ENCODE measurements around the gene USH2A.

USH2A gene

GRCh38 chr1:215807911-215808436 lies 615.3 kb downstream of the USH2A start:
- no peak overlapping the region for H3K4me3 Mint-ChIP-seq
- no peaks in the 10 kb centered on the region for H3K27me3 Mint-ChIP-seq
- no peaks in the 10 kb centered on the region for H3K36me3 Mint-ChIP-seq (ENCODE audit: low read depth)
- no peak overlapping the region for H3K27ac Mint-ChIP-seq
- H3K9me3 Mint-ChIP-seq = peaks cover 30% of the 10 kb centered on the region
- H3K4me1 Mint-ChIP-seq (ENCODE audit: low read depth) = no peaks in the 10 kb centered on the region
- intact Hi-C loops (cut with micrococcal nuclease) = no loop called here

GRCh38 chr1:215807218-215807617 lies 616.0 kb downstream of the USH2A start:
- H3K9me3 Mint-ChIP-seq = peaks cover 28% of the 10 kb centered on the region
- H3K27ac Mint-ChIP-seq = no peak overlapping the region
- no peaks in the 10 kb centered on the region for H3K36me3 Mint-ChIP-seq (ENCODE audit: low read depth)
- no peak overlapping the region for H3K4me3 Mint-ChIP-seq
- intact Hi-C loops (cut with micrococcal nuclease) = no loop called here
- no peaks in the 10 kb centered on the region for H3K4me1 Mint-ChIP-seq (ENCODE audit: low read depth)
- H3K27me3 Mint-ChIP-seq = no peaks in the 10 kb centered on the region

- Mint-ChIP-seq H3K9me3 (peaks cover 22% of the 10 kb centered on the region), H3K27me3 (no peaks in the 10 kb centered on the region), H3K27ac (no peak overlapping the region), H3K36me3 (ENCODE audit: low read depth) (no peaks in the 10 kb centered on the region), H3K4me3 (no peak overlapping the region), H3K4me1 (ENCODE audit: low read depth) (no peaks in the 10 kb centered on the region)
- intact Hi-C loops (cut with micrococcal nuclease) = no loop called here
These were observed 625.4 kb downstream of the USH2A start for GRCh38 chr1:215797859-215798258.

- no peaks in the 10 kb centered on the region for H3K36me3 Mint-ChIP-seq (ENCODE audit: low read depth)
- H3K4me3 Mint-ChIP-seq = no peak overlapping the region
- intact Hi-C loops (cut with micrococcal nuclease) = no loop called here
- H3K9me3 Mint-ChIP-seq = peaks cover 7% of the 10 kb centered on the region
- no peak overlapping the region for H3K27ac Mint-ChIP-seq
- H3K4me1 Mint-ChIP-seq (ENCODE audit: low read depth) = no peaks in the 10 kb centered on the region
- H3K27me3 Mint-ChIP-seq = no peaks in the 10 kb centered on the region
These were observed 629.1 kb downstream of the USH2A start for GRCh38 chr1:215794156-215794555.

DNA sequence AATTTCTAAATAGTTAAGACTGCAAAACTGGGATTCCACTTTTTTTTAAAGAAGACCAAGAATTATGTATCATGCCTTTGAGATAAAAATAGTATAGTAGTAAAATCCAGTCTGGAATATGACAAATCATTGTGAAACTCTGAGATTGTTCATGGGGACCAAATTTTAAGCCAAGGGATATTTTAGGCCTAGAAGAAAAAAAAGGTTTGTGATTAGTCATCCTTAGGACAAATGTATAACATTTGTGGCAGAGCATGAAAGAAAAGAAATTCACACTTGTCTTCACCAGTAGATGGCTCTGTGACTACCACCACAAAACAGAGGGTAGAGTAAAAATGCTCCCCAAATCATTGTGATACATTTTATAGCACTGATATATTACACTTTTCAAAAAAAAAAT lies 630.1 kb downstream of the USH2A start:
- H3K4me1 Mint-ChIP-seq (ENCODE audit: low read depth) = no peaks in the 10 kb centered on the region
- no peak overlapping the region for H3K27ac Mint-ChIP-seq
- no peak overlapping the region for H3K4me3 Mint-ChIP-seq
- intact Hi-C loops (cut with micrococcal nuclease) = no loop called here
- no peaks in the 10 kb centered on the region for H3K9me3 Mint-ChIP-seq
- H3K27me3 Mint-ChIP-seq = no peaks in the 10 kb centered on the region
- no peaks in the 10 kb centered on the region for H3K36me3 Mint-ChIP-seq (ENCODE audit: low read depth)

- no peaks in the 10 kb centered on the region for H3K9me3 Mint-ChIP-seq
- no peaks in the 10 kb centered on the region for H3K36me3 Mint-ChIP-seq (ENCODE audit: low read depth)
- H3K27ac Mint-ChIP-seq = no peak overlapping the region
- no peaks in the 10 kb centered on the region for H3K4me1 Mint-ChIP-seq (ENCODE audit: low read depth)
- no peaks in the 10 kb centered on the region for H3K27me3 Mint-ChIP-seq
- no peak overlapping the region for H3K4me3 Mint-ChIP-seq
- intact Hi-C loops (cut with micrococcal nuclease) = no loop called here
These were observed 630.8 kb downstream of the USH2A start for GRCh38 chr1:215792446-215792845.

- no peaks in the 10 kb centered on the region for H3K4me1 Mint-ChIP-seq (ENCODE audit: low read depth)
- H3K36me3 Mint-ChIP-seq (ENCODE audit: low read depth) = no peaks in the 10 kb centered on the region
- intact Hi-C loops (cut with micrococcal nuclease) = no loop called here
- no peak overlapping the region for H3K27ac Mint-ChIP-seq
- H3K9me3 Mint-ChIP-seq = no peaks in the 10 kb centered on the region
- H3K27me3 Mint-ChIP-seq = no peaks in the 10 kb centered on the region
- H3K4me3 Mint-ChIP-seq = no peak overlapping the region
These were observed 633.3 kb downstream of the USH2A start for GRCh38 chr1:215789981-215790380.

DNA sequence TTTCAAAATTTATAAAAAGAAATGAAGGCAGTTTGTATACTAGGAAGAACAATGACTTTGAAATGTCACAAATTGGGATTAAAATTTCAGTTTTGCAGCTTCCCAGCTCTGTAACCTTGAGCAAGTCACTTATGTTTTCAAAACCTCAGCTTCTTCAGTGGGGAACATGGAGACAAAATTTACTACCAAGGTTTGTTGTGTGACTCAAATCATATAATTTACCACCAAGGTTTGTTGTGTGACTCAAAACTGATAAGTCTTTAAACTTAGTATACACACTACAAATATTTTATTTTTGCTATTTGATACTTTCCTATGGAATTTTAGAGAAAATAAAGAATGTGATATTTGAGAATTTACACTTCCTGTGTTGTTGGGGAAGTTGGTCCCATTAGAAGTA lies 636.3 kb downstream of the USH2A start:
- H3K4me3 Mint-ChIP-seq = no peak overlapping the region
- no peaks in the 10 kb centered on the region for H3K36me3 Mint-ChIP-seq (ENCODE audit: low read depth)
- H3K9me3 Mint-ChIP-seq = no peaks in the 10 kb centered on the region
- no peak overlapping the region for H3K27ac Mint-ChIP-seq
- intact Hi-C loops (cut with micrococcal nuclease) = no loop called here
- H3K27me3 Mint-ChIP-seq = no peaks in the 10 kb centered on the region
- H3K4me1 Mint-ChIP-seq (ENCODE audit: low read depth) = no peaks in the 10 kb centered on the region

DNA sequence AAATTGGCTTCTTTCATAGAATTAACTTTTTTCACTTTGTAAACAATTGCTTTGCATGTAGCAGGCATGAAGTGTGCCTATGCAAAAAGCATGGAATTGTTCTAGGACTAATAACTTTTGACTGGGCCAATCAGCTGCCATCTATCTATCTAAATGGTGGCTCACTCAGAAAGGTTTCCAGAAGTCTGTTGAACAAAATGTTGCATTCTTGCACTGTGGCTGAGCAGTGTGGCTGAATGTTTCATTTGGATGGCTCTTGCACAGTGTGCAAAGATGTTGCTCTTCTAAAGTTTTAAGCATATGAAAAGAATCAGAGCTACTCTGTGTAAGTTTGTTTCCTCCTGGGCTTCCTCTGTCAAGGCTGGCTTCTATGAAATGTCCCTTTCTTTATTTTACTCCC lies 642.6 kb downstream of the USH2A start:
- Mint-ChIP-seq H3K4me1 (ENCODE audit: low read depth) (no peaks in the 10 kb centered on the region), H3K4me3 (no peak overlapping the region), H3K27ac (no peak overlapping the region), H3K9me3 (no peaks in the 10 kb centered on the region), H3K36me3 (ENCODE audit: low read depth) (no peaks in the 10 kb centered on the region), H3K27me3 (no peaks in the 10 kb centered on the region)
- intact Hi-C loops (cut with micrococcal nuclease) = no loop called here

GRCh38 chr1:215780139-215780538 lies 643.1 kb downstream of the USH2A start:
- Mint-ChIP-seq H3K27ac (no peak overlapping the region), H3K4me3 (no peak overlapping the region), H3K27me3 (no peaks in the 10 kb centered on the region), H3K9me3 (no peaks in the 10 kb centered on the region), H3K36me3 (ENCODE audit: low read depth) (no peaks in the 10 kb centered on the region), H3K4me1 (ENCODE audit: low read depth) (no peaks in the 10 kb centered on the region)
- intact Hi-C loops (cut with micrococcal nuclease) = no loop called here

GRCh38 chr1:215779729-215780128 lies 643.5 kb downstream of the USH2A start:
- intact Hi-C loops (cut with micrococcal nuclease) = no loop called here
- Mint-ChIP-seq H3K27me3 (no peaks in the 10 kb centered on the region), H3K9me3 (no peaks in the 10 kb centered on the region), H3K36me3 (ENCODE audit: low read depth) (no peaks in the 10 kb centered on the region), H3K27ac (no peak overlapping the region), H3K4me3 (no peak overlapping the region), H3K4me1 (ENCODE audit: low read depth) (no peaks in the 10 kb centered on the region)

- Mint-ChIP-seq H3K27me3 (no peaks in the 10 kb centered on the region), H3K9me3 (no peaks in the 10 kb centered on the region), H3K4me3 (no peak overlapping the region), H3K4me1 (ENCODE audit: low read depth) (no peaks in the 10 kb centered on the region), H3K36me3 (ENCODE audit: low read depth) (no peaks in the 10 kb centered on the region), H3K27ac (no peak overlapping the region)
- intact Hi-C loops (cut with micrococcal nuclease) = no loop called here
These were observed 645.8 kb downstream of the USH2A start for GRCh38 chr1:215777370-215777925.

DNA sequence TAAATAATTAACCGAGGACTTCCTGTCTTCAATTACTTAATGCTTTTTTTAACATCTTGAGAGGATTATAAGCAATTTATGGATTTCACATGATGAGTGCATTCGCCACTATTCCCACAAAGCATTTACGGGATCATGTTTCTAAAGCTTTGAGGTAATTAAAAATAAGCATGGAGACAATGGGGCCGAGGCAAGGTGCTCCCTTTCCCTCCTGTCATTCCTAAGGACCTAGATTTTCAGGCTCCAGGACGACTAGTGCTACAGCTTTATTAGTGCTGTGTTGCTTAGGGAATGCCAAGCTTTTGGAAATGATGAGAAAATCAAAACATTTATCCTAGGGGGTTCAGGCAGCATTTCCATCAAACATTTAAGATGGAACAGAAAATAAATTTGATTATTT lies 646.9 kb downstream of the USH2A start:
- H3K9me3 Mint-ChIP-seq = no peaks in the 10 kb centered on the region
- H3K4me1 Mint-ChIP-seq (ENCODE audit: low read depth) = no peaks in the 10 kb centered on the region
- H3K4me3 Mint-ChIP-seq = no peak overlapping the region
- H3K27ac Mint-ChIP-seq = no peak overlapping the region
- H3K27me3 Mint-ChIP-seq = no peaks in the 10 kb centered on the region
- no peaks in the 10 kb centered on the region for H3K36me3 Mint-ChIP-seq (ENCODE audit: low read depth)
- intact Hi-C loops (cut with micrococcal nuclease) = no loop called here

DNA sequence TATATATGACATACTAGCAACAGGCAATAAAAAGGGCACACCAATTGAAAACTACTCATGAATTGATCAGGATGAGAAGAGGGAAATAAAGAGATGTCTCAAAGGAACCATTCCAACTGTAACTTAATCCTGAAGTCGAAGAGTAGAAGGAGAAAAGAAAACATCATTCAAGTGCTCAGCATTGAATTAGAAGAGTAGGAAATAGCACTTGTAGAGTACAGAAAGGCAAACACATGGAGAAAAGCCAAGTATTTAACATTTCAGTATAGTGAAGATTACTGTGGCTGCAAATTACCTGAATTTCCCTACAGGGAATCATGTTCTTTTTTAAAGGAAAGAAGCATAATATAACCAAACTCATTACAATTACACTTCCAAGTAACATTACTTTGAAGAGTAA lies 651.1 kb downstream of the USH2A start:
- Mint-ChIP-seq H3K4me3 (no peak overlapping the region), H3K27me3 (no peaks in the 10 kb centered on the region), H3K9me3 (no peaks in the 10 kb centered on the region), H3K4me1 (ENCODE audit: low read depth) (no peaks in the 10 kb centered on the region), H3K27ac (no peak overlapping the region), H3K36me3 (ENCODE audit: low read depth) (no peaks in the 10 kb centered on the region)
- intact Hi-C loops (cut with micrococcal nuclease) = no loop called here

DNA sequence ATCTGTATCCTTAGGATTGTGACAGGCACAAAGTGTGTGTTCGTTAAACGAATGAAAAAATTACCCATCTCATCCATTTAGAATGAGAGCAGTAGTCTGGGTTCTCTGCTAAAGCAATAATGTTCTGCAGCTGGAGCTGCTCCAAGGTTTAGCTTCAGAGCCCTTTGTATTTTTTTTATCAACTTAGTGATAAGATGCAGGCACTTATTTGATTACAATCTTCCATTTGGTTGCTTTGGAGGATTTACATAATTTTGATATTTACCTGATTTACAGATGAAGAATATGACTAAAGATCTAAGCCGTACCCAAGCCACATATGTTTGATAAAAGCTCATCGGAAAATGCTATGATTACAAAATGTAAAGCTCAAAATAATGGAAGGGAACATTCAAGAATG lies 654.9 kb downstream of the USH2A start:
- no peaks in the 10 kb centered on the region for H3K4me1 Mint-ChIP-seq (ENCODE audit: low read depth)
- no peak overlapping the region for H3K4me3 Mint-ChIP-seq
- H3K36me3 Mint-ChIP-seq (ENCODE audit: low read depth) = no peaks in the 10 kb centered on the region
- peaks cover 3% of the 10 kb centered on the region for H3K9me3 Mint-ChIP-seq
- no peaks in the 10 kb centered on the region for H3K27me3 Mint-ChIP-seq
- no peak overlapping the region for H3K27ac Mint-ChIP-seq
- intact Hi-C loops (cut with micrococcal nuclease) = no loop called here
